Adipocyte (in vitro differentiated cells): Measurements from ENCODE around the gene CELF1.
A peak's percentile ranks its signal among the peaks of the same experiment; 100 is the strongest.

Experiments used
- DNase-seq: peaks from one replicate; pipeline ENCODE4 v3.0.0-alpha.2; 2015; ENCODE audit warnings: low read depth
- H3K27me3 ChIP-seq: replicated peaks from 2 replicates; pipeline ENCODE4 v1.7.0; 2013; ENCODE audit warnings: mild to moderate bottlenecking, low read length, moderate library complexity; ENCODE audit not compliant: control insufficient read depth, insufficient read depth
- H3K36me3 ChIP-seq: 2 replicates; pipeline ENCODE4 v1.7.0; 2013; ENCODE audit warnings: low read length, mild to moderate bottlenecking, moderate library complexity; ENCODE audit not compliant: control insufficient read depth, insufficient read depth, severe bottlenecking
- H3K4me1 ChIP-seq: 2 replicates; pipeline ENCODE4 v1.7.0; 2013; ENCODE audit warnings: mild to moderate bottlenecking, low read length, moderate library complexity; ENCODE audit not compliant: control insufficient read depth, insufficient read depth
- H3K4me3 ChIP-seq: 2 replicates; pipeline ENCODE4 v1.7.0; 2013; ENCODE audit warnings: mild to moderate bottlenecking, low read length, moderate library complexity
- H3K9ac ChIP-seq: 2 replicates; pipeline ENCODE4 v1.7.0; 2013; ENCODE audit warnings: mild to moderate bottlenecking, low read length, moderate library complexity
- H3K9me3 ChIP-seq: 2 replicates; pipeline ENCODE4 v1.7.0; 2013; ENCODE audit warnings: mild to moderate bottlenecking, low read length, moderate library complexity; ENCODE audit not compliant: control insufficient read depth

Gene CELF1

GRCh38 chr11:47518212-47518964 lies 34.5 kb downstream of the CELF1 start:
- no peaks in the 10 kb centered on the region for H3K27me3 ChIP-seq
- no peaks in the 10 kb centered on the region for H3K9me3 ChIP-seq
- H3K36me3 ChIP-seq, result no peaks in the 10 kb centered on the region
- H3K4me1 ChIP-seq, result peaks cover 60% of the 10 kb centered on the region
- H3K4me3 ChIP-seq, result no peak overlapping the region
- DNase-seq, result no peak
- H3K9ac ChIP-seq, result no peak overlapping the region

- H3K9me3 ChIP-seq, result no peaks in the 10 kb centered on the region
- H3K9ac ChIP-seq, result no peak overlapping the region
- peaks cover 63% of the 10 kb centered on the region for H3K4me1 ChIP-seq
- no peak overlapping the region for H3K4me3 ChIP-seq
- no peaks in the 10 kb centered on the region for H3K36me3 ChIP-seq
- no peaks in the 10 kb centered on the region for H3K27me3 ChIP-seq
- no peak for DNase-seq
Observed at GRCh38 chr11:47516984-47517853, 35.7 kb downstream of the CELF1 start.

- peaks cover 74% of the 10 kb centered on the region for H3K4me1 ChIP-seq
- no peaks in the 10 kb centered on the region for H3K36me3 ChIP-seq
- no peaks in the 10 kb centered on the region for H3K27me3 ChIP-seq
- no peak overlapping the region for H3K9ac ChIP-seq
- H3K9me3 ChIP-seq, result no peaks in the 10 kb centered on the region
- H3K4me3 ChIP-seq, result no peak overlapping the region
- no peak for DNase-seq
Observed at GRCh38 chr11:47516155-47516554, 36.8 kb downstream of the CELF1 start.

GRCh38 chr11:47514825-47515647 lies 37.9 kb downstream of the CELF1 start:
- Histone ChIP-seq H3K4me1 (peaks cover 78% of the 10 kb centered on the region), H3K9ac (peak overlapping the region; percentile 20), H3K4me3 (peak overlapping the region; percentile 27), H3K9me3 (no peaks in the 10 kb centered on the region), H3K27me3 (no peaks in the 10 kb centered on the region), H3K36me3 (no peaks in the 10 kb centered on the region)
- peak; percentile 69 for DNase-seq

- Histone ChIP-seq H3K9ac (peak overlapping the region; percentile 35), H3K4me1 (peaks cover 81% of the 10 kb centered on the region), H3K27me3 (no peaks in the 10 kb centered on the region), H3K36me3 (no peaks in the 10 kb centered on the region), H3K4me3 (no peak overlapping the region), H3K9me3 (no peaks in the 10 kb centered on the region)
- peak; percentile 25 for DNase-seq
Observed at GRCh38 chr11:47512701-47513100, 40.2 kb downstream of the CELF1 start.

GRCh38 chr11:47511917-47512316 lies 41.0 kb downstream of the CELF1 start:
- Histone ChIP-seq H3K36me3 (no peaks in the 10 kb centered on the region), H3K9me3 (no peaks in the 10 kb centered on the region), H3K4me1 (peaks cover 87% of the 10 kb centered on the region), H3K4me3 (no peak overlapping the region), H3K9ac (no peak overlapping the region), H3K27me3 (no peaks in the 10 kb centered on the region)
- DNase-seq, result no peak

GRCh38 chr11:47510209-47510608 lies 42.7 kb downstream of the CELF1 start:
- H3K4me1 ChIP-seq, result peaks cover 80% of the 10 kb centered on the region
- H3K4me3 ChIP-seq, result no peak overlapping the region
- H3K9ac ChIP-seq, result no peak overlapping the region
- H3K36me3 ChIP-seq, result no peaks in the 10 kb centered on the region
- H3K9me3 ChIP-seq, result no peaks in the 10 kb centered on the region
- H3K27me3 ChIP-seq, result no peaks in the 10 kb centered on the region
- DNase-seq, result no peak

GRCh38 chr11:47509077-47509536 lies 43.8 kb downstream of the CELF1 start:
- no peak overlapping the region for H3K4me3 ChIP-seq
- H3K4me1 ChIP-seq, result peaks cover 69% of the 10 kb centered on the region
- H3K9me3 ChIP-seq, result no peaks in the 10 kb centered on the region
- no peaks in the 10 kb centered on the region for H3K36me3 ChIP-seq
- H3K9ac ChIP-seq, result no peak overlapping the region
- no peak for DNase-seq
- no peaks in the 10 kb centered on the region for H3K27me3 ChIP-seq

GRCh38 chr11:47508240-47508957 lies 44.5 kb downstream of the CELF1 start:
- no peaks in the 10 kb centered on the region for H3K36me3 ChIP-seq
- no peaks in the 10 kb centered on the region for H3K9me3 ChIP-seq
- H3K4me1 ChIP-seq, result peaks cover 68% of the 10 kb centered on the region
- no peak for DNase-seq
- H3K4me3 ChIP-seq, result no peak overlapping the region
- no peaks in the 10 kb centered on the region for H3K27me3 ChIP-seq
- no peak overlapping the region for H3K9ac ChIP-seq

GRCh38 chr11:47507563-47508239 lies 45.2 kb downstream of the CELF1 start:
- peak overlapping the region; percentile 45 for H3K4me3 ChIP-seq
- peaks cover 65% of the 10 kb centered on the region for H3K4me1 ChIP-seq
- no peaks in the 10 kb centered on the region for H3K36me3 ChIP-seq
- no peaks in the 10 kb centered on the region for H3K9me3 ChIP-seq
- no peak for DNase-seq
- H3K9ac ChIP-seq, result peak overlapping the region; percentile 1
- no peaks in the 10 kb centered on the region for H3K27me3 ChIP-seq
